COLO668 (cell line): ENCODE measurements around the gene GRK1.

Experiments used
- DNase-seq: peaks from one replicate; lab custom pipeline; 2025; ENCODE audit not compliant: unreplicated experiment; lab: John Stamatoyannopoulos, UW

The GRK1 gene

GRCh38 chr13:113728571-113729054, 61.6 kb downstream of the GRK1 start:
- no peak for DNase-seq

- peak; percentile 59 for DNase-seq
Observed at GRCh38 chr13:113729187-113730019, 62.4 kb downstream of the GRK1 start.

GRCh38 chr13:113730258-113730691, 63.3 kb downstream of the GRK1 start:
- DNase-seq, result no peak

- no peak for DNase-seq
Observed at GRCh38 chr13:113730831-113731191, 63.8 kb downstream of the GRK1 start.

GRCh38 chr13:113731192-113732175, 64.5 kb downstream of the GRK1 start:
- no peak for DNase-seq

GRCh38 chr13:113732176-113732960, 65.3 kb downstream of the GRK1 start:
- DNase-seq, result no peak

GRCh38 chr13:113732961-113733950, 66.2 kb downstream of the GRK1 start:
- no peak for DNase-seq

GRCh38 chr13:113734099-113734825, 67.2 kb downstream of the GRK1 start:
- no peak for DNase-seq

GRCh38 chr13:113734826-113735125, 67.8 kb downstream of the GRK1 start:
- DNase-seq, result no peak

- DNase-seq, result no peak
Observed at GRCh38 chr13:113735194-113735593, 68.2 kb downstream of the GRK1 start.

GRCh38 chr13:113735750-113736149, 68.7 kb downstream of the GRK1 start:
- no peak for DNase-seq

GRCh38 chr13:113736258-113736731, 69.3 kb downstream of the GRK1 start:
- no peak for DNase-seq

- no peak for DNase-seq
Observed at GRCh38 chr13:113737803-113738202, 70.8 kb downstream of the GRK1 start.

GRCh38 chr13:113739527-113740285, 72.7 kb downstream of the GRK1 start:
- no peak for DNase-seq

GRCh38 chr13:113740286-113740556, 73.2 kb downstream of the GRK1 start:
- DNase-seq, result no peak

GRCh38 chr13:113740661-113741060, 73.6 kb downstream of the GRK1 start:
- DNase-seq, result no peak

- no peak for DNase-seq
Observed at GRCh38 chr13:113741191-113741668, 74.2 kb downstream of the GRK1 start.

- DNase-seq, result peak; percentile 92
Observed at GRCh38 chr13:113742000-113742441, 75.0 kb downstream of the GRK1 start.
